Astrocyte (in vitro differentiated cells and primary cell): ENCODE data around the gene MRNIP. TPM values are rescaled to one million over a fixed set of nuclear protein-coding genes. Genes with fewer than 3 reads are reported as not detected.

Experiments
- DNase-seq: peaks from one replicate; pipeline ENCODE4 v3.0.0-alpha.2; 2010; ENCODE audit warnings: low read depth
- FAIRE-seq: peaks from 2 replicates; lab custom pipeline; 2011; peaks lifted over from hg19 to GRCh38; lab: Jason Lieb, UNC
- H2AFZ ChIP-seq: 2 replicates; pipeline ENCODE4 v1.6.0; 2012; ENCODE audit warnings: low read depth, low read length, inconsistent platforms
- H3K27ac ChIP-seq: 2 replicates; pipeline ENCODE4 v1.5.1; 2011; ENCODE audit warnings: low read depth, low read length, inconsistent platforms
- H3K27me3 ChIP-seq: 2 replicates; pipeline ENCODE4 v1.6.0; 2011; ENCODE audit warnings: low read length, inconsistent platforms; ENCODE audit not compliant: insufficient read depth
- H3K36me3 ChIP-seq: 2 replicates; pipeline ENCODE4 v1.5.1; 2011; ENCODE audit warnings: low read length, inconsistent platforms; ENCODE audit not compliant: insufficient read depth
- H3K4me1 ChIP-seq: 2 replicates; pipeline ENCODE4 v1.5.1; 2011; ENCODE audit warnings: low read length, inconsistent platforms; ENCODE audit not compliant: insufficient read depth
- H3K4me2 ChIP-seq: 2 replicates; pipeline ENCODE4 v1.6.0; 2012; ENCODE audit warnings: low read length, inconsistent platforms
- H3K4me3 ChIP-seq: 2 replicates; pipeline ENCODE4 v1.5.1; 2011; ENCODE audit warnings: low read depth, mild to moderate bottlenecking, low read length, inconsistent platforms; ENCODE audit not compliant: insufficient read depth
- H3K79me2 ChIP-seq: 2 replicates; pipeline ENCODE4 v1.6.0; 2012; ENCODE audit warnings: mild to moderate bottlenecking, low read length, inconsistent platforms; ENCODE audit not compliant: insufficient read depth
- H3K9ac ChIP-seq: 2 replicates; pipeline ENCODE4 v1.6.0; 2012; ENCODE audit warnings: mild to moderate bottlenecking, low read length, inconsistent platforms
- H3K9me3 ChIP-seq: 2 replicates; pipeline ENCODE4 v1.5.1; 2012; ENCODE audit warnings: low read depth, mild to moderate bottlenecking, low read length, inconsistent platforms; ENCODE audit not compliant: insufficient read depth
- H4K20me1 ChIP-seq: 2 replicates; pipeline ENCODE4 v1.6.0; 2012; ENCODE audit warnings: low read length, inconsistent platforms; ENCODE audit not compliant: insufficient read depth
- H3K27ac Mint-ChIP-seq: one replicate; pipeline ENCODE4 v1.8.0; 2021; ENCODE audit warnings: mild to moderate bottlenecking, mixed read lengths; ENCODE audit not compliant: unreplicated experiment
- H3K27me3 Mint-ChIP-seq: one replicate; pipeline ENCODE4 v1.8.0; 2021; ENCODE audit warnings: low read depth, mixed read lengths; ENCODE audit not compliant: unreplicated experiment
- H3K36me3 Mint-ChIP-seq: one replicate; pipeline ENCODE4 v1.8.0; 2021; ENCODE audit warnings: low read depth, mixed read lengths; ENCODE audit not compliant: unreplicated experiment
- H3K4me1 Mint-ChIP-seq: one replicate; pipeline ENCODE4 v1.8.0; 2021; ENCODE audit warnings: low read depth, mixed read lengths; ENCODE audit not compliant: unreplicated experiment
- H3K4me3 Mint-ChIP-seq: one replicate; pipeline ENCODE4 v1.8.0; 2021; ENCODE audit warnings: mild to moderate bottlenecking, moderate library complexity, mixed read lengths; ENCODE audit not compliant: unreplicated experiment
- H3K9me3 Mint-ChIP-seq: one replicate; pipeline ENCODE4 v1.8.0; 2021; ENCODE audit warnings: mild to moderate bottlenecking, mixed read lengths; ENCODE audit not compliant: unreplicated experiment
- CTCF ChIP-seq: IDR thresholded peaks from 2 replicates; pipeline ENCODE4 v1.5.1; 2011; ENCODE audit warnings: low read depth, mild to moderate bottlenecking, inconsistent platforms, low read length, moderate library complexity; ENCODE audit not compliant: insufficient read depth
- EZH2 ChIP-seq: IDR thresholded peaks from 2 replicates; pipeline ENCODE4 v1.6.1; 2012; ENCODE audit warnings: mild to moderate bottlenecking, low read length, inconsistent platforms; ENCODE audit not compliant: insufficient read depth
- total RNA-seq: library from RNA; stranded (reverse); gene quantifications from 2 replicates; pipeline ENCODE4 v1.2.1, GENCODE V29; 2021

MRNIP gene
- total RNA-seq, 1 donor from 2014 or later = 20.7 TPM

DNA sequence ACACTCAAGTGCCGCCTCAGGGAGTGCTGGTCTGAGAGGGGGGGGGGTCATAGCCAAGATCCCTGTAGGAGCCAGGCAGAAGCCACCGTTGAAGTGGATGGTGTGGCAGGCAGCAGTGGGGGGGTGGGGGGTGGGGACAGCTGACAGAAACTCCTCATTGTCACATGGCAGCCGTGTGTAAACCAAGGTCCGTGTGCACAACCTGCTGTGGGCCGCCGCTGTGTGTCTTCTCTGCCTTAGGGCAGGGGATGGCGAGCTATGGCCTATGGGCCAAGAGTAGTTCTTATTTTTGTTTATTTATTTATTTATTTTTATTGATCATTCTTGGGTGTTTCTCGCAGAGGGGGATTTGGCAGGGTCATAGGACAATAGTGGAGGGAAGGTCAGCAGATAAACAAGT lies 24.5 kb downstream of the MRNIP start:
- Mint-ChIP-seq H3K4me3 (no peak overlapping the region), H3K9me3 (no peaks in the 10 kb centered on the region), H3K27me3 (no peaks in the 10 kb centered on the region), H3K27ac (no peak overlapping the region), H3K4me1 (peaks cover 22% of the 10 kb centered on the region), H3K36me3 (peaks cover 41% of the 10 kb centered on the region)
- H3K27me3 ChIP-seq = no peaks in the 10 kb centered on the region
- TF ChIP-seq EZH2 (no peak), CTCF (no peak)
- H3K79me2 ChIP-seq = peaks cover 11% of the 10 kb centered on the region
- H4K20me1 ChIP-seq = peaks cover 70% of the 10 kb centered on the region
- no peak overlapping the region for H3K9ac ChIP-seq
- H3K4me1 ChIP-seq = no peaks in the 10 kb centered on the region
- H3K9me3 ChIP-seq = no peaks in the 10 kb centered on the region
- no peak for DNase-seq
- H3K36me3 ChIP-seq = peaks cover 53% of the 10 kb centered on the region
- no peak overlapping the region for H3K4me3 ChIP-seq
- no peak overlapping the region for H3K4me2 ChIP-seq
- H2AFZ ChIP-seq = no peak overlapping the region
- H3K27ac ChIP-seq = no peak overlapping the region
- FAIRE-seq = no peak

DNA sequence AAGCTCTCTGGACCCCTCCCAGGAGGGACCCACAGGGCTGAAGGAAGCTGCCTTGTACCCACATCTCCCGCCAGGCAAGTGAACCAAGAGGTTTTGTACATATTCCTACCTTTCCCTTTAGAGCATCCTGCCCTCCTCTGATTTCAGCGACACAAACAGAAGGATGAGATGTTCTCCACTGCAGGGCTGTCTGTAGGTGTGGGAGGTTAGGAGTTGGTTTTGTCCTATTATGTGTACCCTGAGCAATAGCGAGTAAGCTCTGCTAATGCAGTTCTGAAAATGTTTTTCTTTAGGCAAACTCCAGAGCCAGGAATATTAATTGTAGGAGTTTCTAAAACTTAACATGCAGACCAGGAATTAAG lies 24.9 kb downstream of the MRNIP start:
- Mint-ChIP-seq H3K27me3 (no peaks in the 10 kb centered on the region), H3K4me1 (peaks cover 22% of the 10 kb centered on the region), H3K27ac (no peak overlapping the region), H3K4me3 (no peak overlapping the region), H3K9me3 (peaks cover 1% of the 10 kb centered on the region), H3K36me3 (peaks cover 41% of the 10 kb centered on the region)
- Histone ChIP-seq H3K9ac (no peak overlapping the region), H3K27me3 (no peaks in the 10 kb centered on the region), H3K27ac (no peak overlapping the region), H3K9me3 (no peaks in the 10 kb centered on the region), H3K36me3 (peaks cover 57% of the 10 kb centered on the region), H3K4me1 (no peaks in the 10 kb centered on the region), H3K4me2 (no peak overlapping the region), H3K4me3 (no peak overlapping the region), H3K79me2 (peaks cover 15% of the 10 kb centered on the region), H4K20me1 (peaks cover 74% of the 10 kb centered on the region), H2AFZ (no peak overlapping the region)
- DNase-seq = no peak
- FAIRE-seq = no peak
- TF ChIP-seq CTCF (no peak), EZH2 (no peak)

DNA sequence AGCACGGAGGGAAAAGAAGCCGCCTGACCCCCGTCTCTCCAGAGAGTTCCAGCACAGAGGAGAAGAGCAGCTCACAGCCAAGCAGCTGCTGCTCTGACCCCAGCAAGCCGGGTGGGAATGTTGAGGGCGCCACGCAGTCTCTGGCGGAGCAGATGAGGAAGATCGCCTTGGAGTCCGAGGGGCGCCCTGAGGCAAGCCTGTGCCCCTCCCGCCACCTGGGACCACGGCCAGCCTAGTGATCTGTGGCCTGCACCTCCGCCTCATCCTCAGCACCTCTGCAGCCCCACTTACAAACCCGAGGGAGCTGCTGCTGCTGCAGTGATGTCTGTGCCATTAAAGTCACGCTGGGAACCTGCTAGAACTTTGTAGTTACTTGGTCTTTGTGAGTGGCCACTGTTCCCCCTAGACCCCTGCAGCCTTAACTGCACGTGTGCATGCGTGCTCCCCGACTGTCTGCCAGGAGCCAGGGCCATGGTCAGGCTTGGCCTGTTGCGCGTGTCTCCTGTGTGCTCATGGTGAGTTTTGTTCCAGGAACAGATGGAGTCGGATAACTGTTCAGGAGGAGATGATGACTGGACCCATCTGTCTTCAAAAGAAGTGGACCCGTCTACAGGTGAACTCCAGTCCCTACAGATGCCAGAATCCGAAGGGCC lies 25.4 kb downstream of the MRNIP start:
- Histone ChIP-seq H3K9me3 (no peaks in the 10 kb centered on the region), H4K20me1 (peaks cover 79% of the 10 kb centered on the region), H3K4me2 (no peak overlapping the region), H3K79me2 (peaks cover 17% of the 10 kb centered on the region), H3K4me3 (no peak overlapping the region), H3K9ac (no peak overlapping the region), H2AFZ (no peak overlapping the region), H3K4me1 (no peaks in the 10 kb centered on the region), H3K36me3 (peaks cover 60% of the 10 kb centered on the region), H3K27ac (no peak overlapping the region), H3K27me3 (no peaks in the 10 kb centered on the region)
- DNase-seq (no peak), FAIRE-seq (no peak)
- no peak overlapping the region for H3K4me3 Mint-ChIP-seq
- peaks cover 2% of the 10 kb centered on the region for H3K9me3 Mint-ChIP-seq
- H3K27ac Mint-ChIP-seq = no peak overlapping the region
- peaks cover 41% of the 10 kb centered on the region for H3K36me3 Mint-ChIP-seq
- TF ChIP-seq CTCF (no peak), EZH2 (no peak)
- H3K4me1 Mint-ChIP-seq = peaks cover 22% of the 10 kb centered on the region
- no peaks in the 10 kb centered on the region for H3K27me3 Mint-ChIP-seq
